HTR-8/SVneo (cell line): ENCODE measurements around the gene GADD45A.

Experiments
- DNase-seq: peaks from one replicate; pipeline ENCODE4 v3.0.0; 2011; ENCODE audit warnings: low spot score, mixed read lengths; ENCODE audit not compliant: insufficient read length
- FAIRE-seq: peaks from 2 replicates; lab custom pipeline; 2011; peaks lifted over from hg19 to GRCh38; lab: Jason Lieb, UNC

Gene GADD45A

DNA sequence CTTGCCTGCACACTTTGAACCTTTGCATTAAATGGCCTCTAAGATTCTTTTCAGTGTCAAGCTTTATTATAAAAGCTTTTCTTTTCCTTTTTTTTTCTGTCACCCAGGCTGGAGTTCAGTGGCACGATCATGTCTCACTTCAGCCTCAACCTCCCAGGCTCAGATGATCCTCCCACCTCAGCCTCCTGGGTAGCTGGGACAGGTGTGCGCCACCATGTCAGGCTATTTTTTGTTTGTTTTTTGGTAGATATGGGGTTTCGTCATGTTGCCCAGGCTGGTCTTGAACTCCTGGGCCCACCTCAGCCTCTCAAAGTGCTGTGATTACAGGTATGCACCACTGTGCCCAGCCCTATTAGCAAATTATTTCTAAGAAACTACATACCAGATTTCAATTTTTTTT, 52.9 kb downstream of the GADD45A start:
- DNase-seq (no peak), FAIRE-seq (no peak)
